CD4-positive, alpha-beta T cell treated with Interleukin-17A for 1 hour (primary cell): ENCODE results near the gene ANXA10.
"Not testable (repeated sequence)": the region's sequence is repeated elsewhere in the genome, so short reads cannot be mapped to it uniquely, and the experiment has no call there.

Source experiments
- DNase-seq: peaks from one replicate; pipeline ENCODE4 v3.0.0-alpha.2; 2020

The ANXA10 gene

GRCh38 chr4:168092176-168092712 is at the start of gene ANXA10:
TSS of gene ANXA10 (plus strand) at chr4:168092537. CDS start at chr4:168092701, 164 bp downstream.
- DNase-seq: no peak

- DNase-seq: no peak
These were observed 47.0 kb upstream of the ANXA10 start for GRCh38 chr4:168045354-168045753.

GRCh38 chr4:168050002-168050401 is 42.3 kb upstream of the ANXA10 start:
- no peak for DNase-seq

- no peak for DNase-seq
These were observed 40.8 kb upstream of the ANXA10 start for GRCh38 chr4:168051526-168051925.

- no peak for DNase-seq
These were observed 34.9 kb upstream of the ANXA10 start for GRCh38 chr4:168057412-168057811.

GRCh38 chr4:168059251-168059650 is 33.1 kb upstream of the ANXA10 start:
- no peak for DNase-seq

GRCh38 chr4:168063031-168063430 is 29.3 kb upstream of the ANXA10 start:
- no peak for DNase-seq

- no peak for DNase-seq
These were observed 21.4 kb upstream of the ANXA10 start for GRCh38 chr4:168070903-168071302.

GRCh38 chr4:168071304-168071703 is 21.0 kb upstream of the ANXA10 start:
- no peak for DNase-seq

- no peak for DNase-seq
These were observed 17.5 kb upstream of the ANXA10 start for GRCh38 chr4:168074861-168075260.

- peak; percentile 20 for DNase-seq
These were observed 15.2 kb upstream of the ANXA10 start for GRCh38 chr4:168076989-168077725.

- DNase-seq: no peak
These were observed 14.6 kb upstream of the ANXA10 start for GRCh38 chr4:168077726-168078239.

- DNase-seq: no peak
These were observed 10.0 kb upstream of the ANXA10 start for GRCh38 chr4:168082379-168082778.

- no peak for DNase-seq
These were observed 3.6 kb downstream of the ANXA10 start for GRCh38 chr4:168095776-168096406.

- DNase-seq: no peak
These were observed 4.1 kb downstream of the ANXA10 start for GRCh38 chr4:168096407-168096784.

GRCh38 chr4:168097161-168097560 is 4.8 kb downstream of the ANXA10 start:
- DNase-seq: no peak

- no peak for DNase-seq
These were observed 5.9 kb downstream of the ANXA10 start for GRCh38 chr4:168098248-168098717.

GRCh38 chr4:168099195-168099594 is 6.9 kb downstream of the ANXA10 start:
- DNase-seq: no peak

- DNase-seq: no peak
These were observed 8.7 kb downstream of the ANXA10 start for GRCh38 chr4:168101026-168101425.

GRCh38 chr4:168102403-168102802 is 10.1 kb downstream of the ANXA10 start:
- no peak for DNase-seq

- DNase-seq: no peak
These were observed 17.2 kb downstream of the ANXA10 start for GRCh38 chr4:168109527-168109926.

GRCh38 chr4:168113059-168113458 is 20.7 kb downstream of the ANXA10 start:
- DNase-seq: not testable (repeated sequence)

- no peak for DNase-seq
These were observed 25.8 kb downstream of the ANXA10 start for GRCh38 chr4:168118116-168118655.

GRCh38 chr4:168119100-168119499 is 26.8 kb downstream of the ANXA10 start:
- DNase-seq: no peak
